Activated T-cell treated with anti-CD3 and anti-CD28 coated beads, Interleukin-2, amount 50 U/mL, for 72 hours (primary cell): ENCODE data around the gene RIN3. TPM values are rescaled to one million over a fixed set of nuclear protein-coding genes. Genes with fewer than 3 reads are reported as not detected.

ENCODE experiments used
- total RNA-seq, 2 donors: library from RNA; stranded (reverse); gene quantifications; one replicate each; pipeline ENCODE4 v1.2.3, GENCODE V29; 2022

Gene RIN3
- total RNA-seq, 2 donors from 2014 or later, result 33.6 to 36.3 TPM

Other genes with a start within 250 kb of the RIN3 start
- gene SLC24A4, start 190.6 kb upstream of the RIN3 start, total RNA-seq, result not detected
- 1 to 10 TPM; 2.5 to 4.7 TPM for gene LGMN, start 234.8 kb downstream of the RIN3 start, total RNA-seq